GM10248 (cell line): ENCODE data around the gene C2orf42.

Experiments
- CTCF ChIA-PET: fragments of 300-600 bp; sonication (Branson Sonifier 250); formaldehyde crosslinking; extraction: SDS; loops from one replicate; lab custom pipeline; 2021; ENCODE audit warnings: antibody characterized with exemption; lab: Yijun Ruan, JAX
- POLR2A ChIA-PET: fragments of 350-650 bp; sonication (Branson Sonifier 250); formaldehyde crosslinking; extraction: SDS; loops from one replicate; lab custom pipeline; 2020; ENCODE audit warnings: antibody characterized with exemption; lab: Yijun Ruan, JAX
- DNase-seq: peaks from one replicate; pipeline ENCODE4 v3.0.0; 2012; ENCODE audit errors: extremely low spot score
- TF ChIP-seq, protein P1 (sequence below): IDR thresholded peaks from 2 replicates; pipeline ENCODE4 v1.5.1; 2012; ENCODE audit warnings: mild to moderate bottlenecking, low read depth; ENCODE audit errors: extremely low read depth, missing control alignments, control extremely low read depth

The C2orf42 gene

GRCh38 chr2:70214365-70214764 is 23.5 kb upstream of the C2orf42 start:
- TF ChIP-seq, protein P1, sequence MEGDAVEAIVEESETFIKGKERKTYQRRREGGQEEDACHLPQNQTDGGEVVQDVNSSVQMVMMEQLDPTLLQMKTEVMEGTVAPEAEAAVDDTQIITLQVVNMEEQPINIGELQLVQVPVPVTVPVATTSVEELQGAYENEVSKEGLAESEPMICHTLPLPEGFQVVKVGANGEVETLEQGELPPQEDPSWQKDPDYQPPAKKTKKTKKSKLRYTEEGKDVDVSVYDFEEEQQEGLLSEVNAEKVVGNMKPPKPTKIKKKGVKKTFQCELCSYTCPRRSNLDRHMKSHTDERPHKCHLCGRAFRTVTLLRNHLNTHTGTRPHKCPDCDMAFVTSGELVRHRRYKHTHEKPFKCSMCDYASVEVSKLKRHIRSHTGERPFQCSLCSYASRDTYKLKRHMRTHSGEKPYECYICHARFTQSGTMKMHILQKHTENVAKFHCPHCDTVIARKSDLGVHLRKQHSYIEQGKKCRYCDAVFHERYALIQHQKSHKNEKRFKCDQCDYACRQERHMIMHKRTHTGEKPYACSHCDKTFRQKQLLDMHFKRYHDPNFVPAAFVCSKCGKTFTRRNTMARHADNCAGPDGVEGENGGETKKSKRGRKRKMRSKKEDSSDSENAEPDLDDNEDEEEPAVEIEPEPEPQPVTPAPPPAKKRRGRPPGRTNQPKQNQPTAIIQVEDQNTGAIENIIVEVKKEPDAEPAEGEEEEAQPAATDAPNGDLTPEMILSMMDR = no peak
- DNase-seq = no peak
- ChIA-PET POLR2A (no interaction called here), CTCF (interaction anchor here (2.0 kb wide), 1 partner anchor 10 kb away, joined by 8 read pairs; no protein-coding TSS in a partner anchor)

DNA sequence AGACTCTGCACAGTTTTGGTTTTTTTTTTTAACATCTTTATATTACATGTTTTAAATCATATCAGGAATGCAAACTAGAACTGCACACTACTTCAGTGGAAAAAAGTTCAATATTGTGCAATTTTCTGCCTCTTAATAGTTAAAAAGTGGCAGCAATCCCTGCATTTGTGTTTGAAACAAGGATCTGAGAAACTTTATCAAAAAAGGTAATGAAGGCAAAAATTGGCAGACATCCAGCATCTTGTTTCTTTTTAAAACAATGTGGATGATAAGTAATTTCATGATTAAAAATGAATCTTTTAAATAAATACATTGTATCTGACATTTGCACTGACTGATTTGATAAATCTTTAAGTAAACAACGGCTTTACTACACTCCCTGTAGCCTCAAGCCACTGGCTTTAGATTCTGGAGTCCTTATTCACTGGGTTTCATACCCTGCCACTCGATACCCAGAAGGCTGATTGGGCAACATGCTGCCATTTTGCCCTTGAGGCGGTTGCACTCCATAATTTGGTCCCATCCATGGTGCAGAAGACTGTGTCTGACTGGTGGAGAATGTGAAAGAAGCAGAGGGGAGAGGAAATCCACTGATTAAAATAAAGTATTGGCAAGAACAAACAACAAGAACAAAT is 21.6 kb upstream of the C2orf42 start:
- ChIA-PET CTCF (interaction anchor here (2.0 kb wide), 1 partner anchor 12 kb away, joined by 8 read pairs; no protein-coding TSS in a partner anchor), POLR2A (interaction anchor here (1.1 kb wide), 1 partner anchor 22 kb away, joined by 4 read pairs; the partner anchor contains the start of gene C2orf42)
- no peak for DNase-seq
- TF ChIP-seq, protein P1 = no peak

DNA sequence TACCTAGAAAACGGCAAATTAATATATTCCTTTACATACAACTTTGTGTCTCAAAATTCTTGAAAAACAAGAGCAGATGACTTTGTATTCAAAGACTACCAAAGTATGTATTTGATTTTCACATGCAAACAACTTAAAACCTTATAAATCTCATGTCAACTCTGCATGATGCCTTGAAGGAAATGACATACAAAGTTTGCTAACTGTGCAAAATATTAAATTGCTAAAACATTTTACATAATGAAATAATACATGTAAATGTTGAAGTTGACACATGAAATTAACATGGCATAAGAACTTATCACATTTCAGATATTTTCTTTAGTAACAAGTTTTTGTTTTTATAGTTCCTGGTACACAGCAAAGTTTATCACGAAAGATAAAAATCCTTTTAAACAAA is 20.8 kb upstream of the C2orf42 start:
- ChIA-PET POLR2A (no interaction called here), CTCF (interaction anchor here (1.5 kb wide), 2 partner anchors 10 to 487 kb away, joined by 4 to 7 read pairs; no protein-coding TSS in a partner anchor)
- TF ChIP-seq, protein P1 = no peak
- no peak for DNase-seq

DNA sequence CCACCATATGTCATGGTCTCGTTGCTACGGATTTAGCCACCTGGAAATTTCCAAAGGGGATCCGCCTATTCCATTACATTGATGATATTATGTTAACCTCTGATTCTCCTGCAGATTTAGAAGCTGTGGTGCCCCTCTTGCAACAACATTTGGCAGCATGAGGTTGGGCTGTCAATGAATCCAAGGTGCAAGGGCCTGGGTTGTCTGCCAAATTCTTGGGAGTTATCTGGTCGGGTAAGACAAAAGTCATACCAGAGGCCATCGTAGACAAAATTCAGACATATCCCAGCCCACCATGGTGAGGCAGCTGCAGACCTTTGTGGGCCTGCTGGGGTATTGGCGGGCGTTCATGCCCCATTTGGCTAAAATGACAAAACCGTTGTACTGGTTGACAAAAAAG is 13.6 kb upstream of the C2orf42 start:
- ChIA-PET POLR2A (no interaction called here), CTCF (no interaction called here)
- DNase-seq = no peak
- TF ChIP-seq, protein P1 = no peak

GRCh38 chr2:70203086-70203485 is 12.3 kb upstream of the C2orf42 start:
- POLR2A ChIA-PET = no interaction called here
- CTCF ChIA-PET = no interaction called here
- DNase-seq = no peak

GRCh38 chr2:70202236-70202806 is 11.5 kb upstream of the C2orf42 start:
- ChIA-PET POLR2A (interaction anchor here (1.3 kb wide), 1 partner anchor 10 kb away, joined by 3 read pairs; no protein-coding TSS in a partner anchor), CTCF (interaction anchor here (0.9 kb wide), 1 partner anchor 20 kb away, joined by 3 read pairs; no protein-coding TSS in a partner anchor)
- TF ChIP-seq, protein P1 = no peak
- no peak for DNase-seq

More at GRCh38 chr2:70203086-70203485, 12.3 kb upstream of the C2orf42 start:
- TF ChIP-seq, protein P1 = no peak
